Measurements from ENCODE around the gene FAM171A2.
A peak's percentile ranks its signal among the peaks of the same experiment; 100 is the strongest.

FAM171A2 gene

DNA sequence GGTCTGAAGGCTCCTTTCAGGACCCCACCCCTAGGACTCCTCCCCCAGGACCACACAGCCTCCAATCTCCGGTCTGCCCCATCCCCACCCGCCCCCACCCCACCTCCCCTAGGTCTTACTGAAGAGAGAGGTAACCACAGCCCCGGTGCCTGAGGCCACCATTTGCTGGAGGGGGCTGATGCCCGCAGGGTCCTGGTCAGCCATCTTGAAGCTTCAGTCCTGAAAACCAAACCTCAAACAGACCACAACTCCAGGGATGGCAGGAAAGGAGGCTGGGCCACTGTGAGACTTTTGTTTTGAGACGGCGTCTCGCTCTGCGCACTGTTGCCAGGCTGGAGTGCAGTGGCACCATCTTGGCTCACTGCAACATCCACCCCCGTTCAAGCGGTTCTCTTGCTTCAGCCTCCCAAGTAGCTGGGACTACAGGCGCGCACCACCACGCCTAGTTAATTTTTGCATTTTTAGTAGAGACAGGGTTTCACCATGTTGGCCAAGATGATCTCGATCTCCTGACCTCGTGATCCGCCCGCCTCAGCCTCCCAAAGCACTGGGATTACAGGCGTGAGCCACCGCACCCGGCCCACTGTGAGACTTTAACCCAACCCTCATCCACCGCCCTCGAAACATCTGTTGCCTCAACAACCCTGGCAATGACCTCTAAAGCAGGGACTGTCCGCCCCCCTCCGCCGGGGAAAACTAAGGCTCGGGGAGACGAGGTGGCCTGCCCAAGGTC lies 40.1 kb downstream of the FAM171A2 start:
- no peak for DNase-seq

DNA sequence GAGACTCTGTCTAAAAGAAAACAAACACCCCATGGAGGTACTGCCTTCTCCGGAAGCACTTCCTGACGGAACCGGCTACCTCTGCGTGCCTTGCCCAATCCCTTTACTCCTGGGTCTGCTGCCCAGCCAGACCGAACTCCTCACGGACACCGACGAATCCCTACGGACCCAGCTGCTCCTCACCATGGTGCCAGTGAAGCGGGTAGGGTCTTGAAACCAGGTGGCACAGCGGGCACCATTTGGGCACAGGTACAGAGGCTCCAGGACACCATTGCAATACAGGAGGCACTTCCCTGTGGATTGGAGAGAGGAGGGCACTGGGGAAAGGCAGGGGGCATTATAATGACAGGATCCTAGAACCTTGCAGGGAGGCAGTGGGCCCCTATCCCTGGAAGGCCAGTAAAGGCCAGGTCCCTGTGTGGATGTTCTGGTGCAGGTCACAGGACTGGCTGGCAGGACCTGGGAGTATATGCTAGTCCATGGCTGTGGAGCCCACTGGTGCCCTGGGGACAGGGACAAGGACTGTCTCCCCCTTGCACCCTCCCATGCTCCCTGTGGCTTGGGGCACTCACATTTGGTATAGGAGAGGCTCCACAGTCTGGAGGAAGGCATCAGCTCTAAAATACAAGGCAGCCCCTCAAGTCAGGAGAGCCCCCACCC lies 41.3 kb downstream of the FAM171A2 start:
- DNase-seq = no peak

DNA sequence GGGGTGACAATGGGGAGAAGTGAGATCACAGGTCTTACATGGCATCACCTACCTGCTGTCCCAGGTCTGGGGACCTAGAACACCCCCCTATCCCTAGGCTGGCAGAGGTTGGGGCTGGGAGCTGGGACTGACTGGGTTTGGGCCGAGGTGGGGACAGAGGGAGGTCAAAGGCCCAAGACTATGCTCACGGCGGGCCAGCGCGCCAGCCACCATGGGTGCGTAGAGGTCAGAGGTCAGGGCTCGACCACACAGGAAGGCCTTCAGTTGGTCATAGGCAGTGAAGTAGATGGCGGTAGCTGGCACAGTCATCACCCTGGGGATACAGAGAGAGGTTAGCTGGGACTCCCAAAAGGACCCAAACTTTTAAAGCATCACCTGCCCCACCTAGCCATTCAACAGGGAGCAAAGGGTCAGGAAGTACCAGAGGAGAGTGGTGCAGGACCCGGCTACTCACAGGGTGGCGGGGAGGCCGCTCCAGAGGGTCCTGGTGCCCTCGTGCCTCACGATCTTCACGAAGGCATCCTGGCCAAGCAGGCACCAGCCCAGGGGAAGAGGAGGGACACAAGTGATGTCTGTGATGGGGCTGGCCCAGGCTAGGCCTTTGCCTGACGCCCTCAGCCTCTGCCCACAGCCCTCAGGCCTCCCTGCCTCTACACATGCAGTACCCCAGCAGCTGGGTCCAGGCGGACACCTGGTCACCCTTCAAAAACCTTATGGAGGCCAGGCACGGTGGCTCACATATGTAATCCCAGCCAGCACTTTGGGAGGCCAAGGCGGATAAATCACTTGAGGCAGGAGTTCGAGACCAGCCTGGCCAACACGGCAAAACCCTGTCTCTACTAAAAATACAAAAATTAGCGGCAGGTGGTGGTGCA lies 42.2 kb downstream of the FAM171A2 start:
- DNase-seq = no peak

DNA sequence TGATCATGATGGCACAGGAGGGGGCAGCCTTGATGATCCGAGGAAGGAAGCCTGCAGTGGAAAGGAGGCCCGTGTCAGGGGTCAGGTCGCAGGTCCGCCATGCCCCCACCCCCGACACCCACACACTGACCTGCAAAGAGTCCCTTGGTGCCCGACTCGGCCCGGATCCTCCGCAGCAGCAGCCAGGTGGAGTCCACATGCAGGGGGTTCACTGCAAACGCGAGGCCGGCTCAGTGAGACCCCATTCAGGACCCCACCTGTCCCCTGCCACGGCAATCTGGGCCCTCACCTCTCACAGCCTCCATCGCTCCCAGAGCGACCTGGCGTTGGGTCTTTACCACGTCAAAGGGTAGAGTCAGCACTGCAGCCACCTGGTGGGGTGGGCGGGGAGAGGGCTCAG lies 43.6 kb downstream of the FAM171A2 start:
- DNase-seq = no peak

DNA sequence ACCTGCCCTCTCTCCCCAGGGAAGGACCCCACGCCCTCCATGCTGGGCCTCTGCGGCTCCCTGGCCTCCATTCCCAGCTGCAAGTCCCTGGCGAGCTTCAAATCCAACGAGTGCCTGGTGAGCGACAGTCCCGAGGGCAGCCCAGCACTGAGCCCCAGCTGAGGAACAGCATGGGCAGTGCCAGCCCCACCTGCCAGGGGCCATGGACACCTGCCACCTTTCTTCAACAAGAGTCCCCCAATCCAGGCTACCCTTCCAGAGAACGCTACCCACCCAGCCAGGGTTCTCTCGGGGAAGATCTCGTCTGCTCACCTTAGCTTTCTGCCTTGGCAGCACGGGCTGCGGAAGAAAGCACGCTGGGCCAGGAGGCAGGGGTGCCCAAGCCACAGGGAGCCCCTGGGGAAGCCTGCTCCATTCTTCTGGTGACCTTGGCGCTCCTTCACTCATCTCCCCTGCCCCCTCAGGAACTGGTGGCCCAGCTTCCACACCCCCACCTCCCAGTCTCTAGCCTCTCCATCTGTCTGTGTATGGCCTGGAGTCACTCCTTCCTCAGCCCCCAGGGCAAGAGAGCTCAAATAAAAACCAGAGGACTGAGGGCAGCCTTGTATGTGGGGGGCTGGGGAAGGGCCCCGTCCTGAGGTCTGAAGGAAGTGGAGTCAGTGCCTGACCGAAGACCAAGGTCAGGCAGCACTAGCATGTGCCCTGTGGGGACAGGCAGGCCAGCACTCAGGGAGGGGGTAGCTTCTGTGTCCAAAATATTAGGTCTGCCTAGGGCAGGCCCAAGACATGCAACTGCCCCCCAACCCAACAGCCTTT lies 45.4 kb downstream of the FAM171A2 start:
- no peak for DNase-seq

DNA sequence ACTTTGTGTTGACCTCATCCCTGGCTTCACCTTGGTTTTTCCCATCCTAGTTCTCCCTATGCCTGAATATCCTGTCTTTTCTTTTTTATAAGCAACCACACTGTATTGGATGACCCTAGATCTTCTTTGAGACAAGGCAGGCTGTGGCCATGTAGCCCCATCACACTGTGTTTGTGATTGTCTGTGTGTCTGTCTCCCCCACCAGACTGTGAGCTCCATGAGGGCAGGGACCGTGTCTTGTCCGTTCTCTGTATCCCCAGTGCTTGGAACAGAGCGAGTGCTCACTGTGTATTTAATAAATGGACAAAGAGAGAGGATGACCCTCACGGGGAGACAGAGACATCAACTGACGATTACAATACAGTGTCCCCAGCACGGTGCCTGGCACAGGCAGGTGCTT lies 46.1 kb downstream of the FAM171A2 start:
- DNase-seq = no peak

DNA sequence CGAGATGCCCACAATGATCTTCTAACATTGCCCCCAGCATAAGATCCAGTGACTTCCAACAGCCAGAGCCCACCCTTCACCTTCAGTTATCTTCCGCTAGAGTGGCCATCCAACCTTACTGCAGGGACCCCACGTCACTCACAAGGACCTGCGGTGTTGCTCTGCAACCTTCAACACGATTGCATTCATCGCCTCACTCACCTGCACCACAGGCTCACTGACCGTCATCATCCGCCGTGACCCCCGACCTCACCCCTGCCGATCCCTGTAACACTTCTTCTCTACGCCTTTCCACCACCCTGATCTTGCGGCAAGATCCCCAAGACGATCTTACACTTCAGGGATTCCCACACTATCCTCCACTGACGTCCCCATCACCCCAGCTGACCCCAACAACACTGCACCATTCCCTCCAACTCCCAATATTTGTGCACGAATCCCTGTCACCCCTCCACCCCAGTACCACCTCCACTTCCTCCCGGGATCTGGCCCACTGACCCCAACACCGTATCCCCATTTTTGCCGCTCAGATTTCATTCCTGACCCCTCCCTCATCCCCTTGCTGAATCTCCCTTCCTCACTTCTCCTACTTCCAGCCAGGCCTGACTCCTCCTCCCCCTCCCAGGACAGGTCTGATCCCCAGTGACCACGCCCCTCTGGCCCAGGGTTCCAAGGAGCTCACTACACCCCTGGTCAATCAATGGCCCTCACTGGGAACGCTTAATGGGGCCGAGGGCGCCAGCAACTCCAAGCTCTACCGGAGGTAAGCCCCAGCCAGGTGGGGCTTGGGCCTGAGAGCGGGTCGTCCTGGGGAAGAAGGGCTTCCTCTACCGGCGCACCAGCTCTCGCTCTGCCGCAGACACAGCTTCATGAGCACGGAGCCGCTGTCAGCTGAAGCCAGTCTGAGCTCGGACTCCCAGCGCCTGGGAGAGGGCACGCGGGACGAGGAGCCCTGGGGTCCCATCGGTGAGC lies 47.6 kb downstream of the FAM171A2 start:
- DNase-seq = no peak

DNA sequence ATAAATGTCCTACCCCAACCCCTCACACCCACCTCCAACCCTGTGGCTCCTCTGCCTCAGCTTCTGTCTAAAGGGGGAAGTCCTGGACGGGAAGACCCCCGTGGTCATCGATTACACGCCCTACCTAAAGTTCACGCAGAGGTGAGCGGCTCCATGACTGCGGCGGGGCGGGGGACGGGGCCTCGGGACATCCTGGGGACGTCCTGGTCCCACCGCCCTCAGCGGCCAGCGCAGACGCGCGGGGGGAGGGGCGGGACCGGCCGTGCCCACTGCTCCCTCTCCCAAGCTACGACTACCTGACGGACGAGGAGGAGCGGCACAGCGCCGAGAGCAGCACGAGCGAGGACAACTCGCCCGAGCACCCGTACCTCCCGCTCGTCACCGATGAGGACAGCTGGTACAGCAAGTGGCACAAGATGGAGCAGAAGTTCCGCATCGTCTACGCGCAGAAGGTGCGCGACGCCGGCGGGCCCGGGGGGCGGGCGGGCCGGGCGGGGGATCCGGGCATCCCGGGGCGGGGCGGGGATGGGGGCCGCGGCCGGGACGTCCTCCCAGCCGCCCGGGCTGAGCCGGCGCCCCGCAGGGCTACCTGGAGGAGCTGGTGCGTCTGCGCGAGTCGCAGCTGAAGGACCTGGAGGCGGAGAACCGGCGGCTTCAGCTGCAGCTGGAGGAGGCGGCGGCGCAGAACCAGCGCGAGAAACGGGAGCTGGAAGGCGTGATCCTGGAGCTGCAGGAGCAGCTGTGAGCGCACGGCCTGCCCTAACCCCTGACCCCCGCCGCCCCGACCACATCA lies 48.6 kb downstream of the FAM171A2 start:
- peak in 7 of 51 donors; percentile 14 to 44 (median 21) for DNase-seq

DNA sequence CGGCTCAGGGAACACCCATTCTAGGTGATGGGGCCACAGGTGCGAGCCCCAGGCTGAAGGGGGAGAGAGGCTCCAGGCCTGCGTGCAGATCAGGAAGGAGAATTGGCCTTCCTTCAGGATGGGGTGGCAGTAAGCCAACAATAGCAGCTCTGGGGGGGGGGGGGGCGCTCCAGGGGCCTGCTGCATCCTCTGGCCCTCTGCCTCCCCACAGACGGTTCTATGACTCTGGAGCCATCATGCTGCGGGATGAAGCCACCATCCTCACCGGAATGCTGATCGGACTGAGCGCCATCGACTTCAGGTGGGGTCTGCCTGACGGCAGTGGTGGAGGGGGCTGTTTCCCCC lies 49.2 kb downstream of the FAM171A2 start:
- DNase-seq = no peak

DNA sequence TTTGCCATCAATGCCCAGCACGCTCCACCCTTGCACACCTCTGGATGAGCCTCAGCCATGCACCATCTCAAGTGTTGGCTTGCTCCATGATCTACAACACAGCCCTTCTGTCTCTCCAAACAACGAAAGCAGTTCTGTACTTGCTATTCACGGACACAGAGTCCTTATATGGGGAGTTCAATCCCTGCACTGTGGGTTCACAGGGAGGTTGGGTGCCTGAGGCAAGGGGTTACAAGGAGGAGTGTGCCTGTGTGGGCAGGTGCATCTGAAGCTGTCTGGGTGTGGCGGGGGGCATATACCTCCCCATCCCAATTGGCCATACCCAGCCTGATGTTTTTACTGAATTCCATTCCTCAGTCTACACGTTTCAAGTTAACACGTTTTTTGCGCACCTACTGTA lies 49.6 kb downstream of the FAM171A2 start:
- no peak for DNase-seq

DNA sequence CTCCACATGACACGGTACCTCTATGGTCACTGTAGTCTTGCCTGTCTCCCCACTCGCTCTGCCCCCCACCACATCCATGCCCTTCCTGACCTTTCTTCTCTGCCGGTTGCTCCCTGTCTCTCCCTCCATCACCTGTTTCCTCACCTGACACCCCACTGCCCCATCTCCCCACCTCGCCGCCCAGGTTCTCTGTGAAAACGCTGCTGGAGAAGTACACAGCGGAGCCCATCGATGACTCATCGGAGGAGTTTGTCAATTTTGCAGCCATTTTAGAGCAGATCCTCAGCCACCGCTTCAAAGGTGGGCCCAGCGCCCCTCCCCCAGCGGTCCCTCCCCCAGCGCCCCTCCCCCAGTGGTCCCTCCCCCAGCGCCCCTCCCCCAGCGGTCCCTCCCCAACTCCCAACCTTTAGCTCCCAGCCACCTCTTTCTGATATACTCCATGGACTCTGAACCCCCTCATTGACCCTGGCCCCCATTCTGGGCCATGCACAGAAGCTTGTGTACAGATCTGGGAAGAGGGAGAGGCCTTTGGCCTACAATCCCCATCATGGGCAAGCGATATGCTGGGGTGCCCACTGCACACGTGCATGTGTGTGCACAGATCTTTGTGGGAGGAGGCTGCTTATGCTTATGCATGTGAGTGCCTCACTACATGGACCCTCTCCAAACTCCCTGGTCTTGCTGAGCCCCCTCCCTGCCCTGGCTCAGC lies 51.1 kb downstream of the FAM171A2 start:
- DNase-seq = no peak

DNA sequence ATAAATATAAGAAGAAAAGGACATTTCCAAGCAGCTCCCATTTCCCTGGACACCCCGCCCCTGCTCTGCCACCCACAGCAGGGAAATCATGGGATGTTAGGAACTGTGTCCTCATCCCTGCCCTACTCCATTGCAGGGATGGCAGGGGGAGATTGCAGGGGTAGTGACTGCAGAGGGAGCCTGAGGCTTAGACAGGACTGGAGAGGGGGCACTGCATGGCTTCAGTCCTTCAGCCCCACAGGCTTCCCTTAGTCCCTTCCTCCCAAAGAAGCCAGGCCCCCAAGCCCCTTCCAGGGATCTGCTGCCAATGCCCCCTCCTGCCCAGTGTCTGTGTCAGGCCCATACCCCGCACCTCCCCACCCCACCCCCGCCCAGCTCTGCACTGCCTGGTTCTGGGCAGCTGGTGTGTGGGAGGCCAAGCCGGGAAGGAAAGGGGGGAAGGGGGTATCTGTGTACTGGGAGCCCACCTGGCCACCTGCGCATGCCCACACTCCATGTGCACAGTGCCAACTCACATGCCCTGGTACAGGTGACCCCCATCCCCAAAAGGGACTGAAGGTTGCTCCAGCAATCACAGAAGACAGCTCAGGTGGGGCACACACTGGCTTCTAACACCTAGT lies 52.0 kb downstream of the FAM171A2 start:
- no peak for DNase-seq

DNA sequence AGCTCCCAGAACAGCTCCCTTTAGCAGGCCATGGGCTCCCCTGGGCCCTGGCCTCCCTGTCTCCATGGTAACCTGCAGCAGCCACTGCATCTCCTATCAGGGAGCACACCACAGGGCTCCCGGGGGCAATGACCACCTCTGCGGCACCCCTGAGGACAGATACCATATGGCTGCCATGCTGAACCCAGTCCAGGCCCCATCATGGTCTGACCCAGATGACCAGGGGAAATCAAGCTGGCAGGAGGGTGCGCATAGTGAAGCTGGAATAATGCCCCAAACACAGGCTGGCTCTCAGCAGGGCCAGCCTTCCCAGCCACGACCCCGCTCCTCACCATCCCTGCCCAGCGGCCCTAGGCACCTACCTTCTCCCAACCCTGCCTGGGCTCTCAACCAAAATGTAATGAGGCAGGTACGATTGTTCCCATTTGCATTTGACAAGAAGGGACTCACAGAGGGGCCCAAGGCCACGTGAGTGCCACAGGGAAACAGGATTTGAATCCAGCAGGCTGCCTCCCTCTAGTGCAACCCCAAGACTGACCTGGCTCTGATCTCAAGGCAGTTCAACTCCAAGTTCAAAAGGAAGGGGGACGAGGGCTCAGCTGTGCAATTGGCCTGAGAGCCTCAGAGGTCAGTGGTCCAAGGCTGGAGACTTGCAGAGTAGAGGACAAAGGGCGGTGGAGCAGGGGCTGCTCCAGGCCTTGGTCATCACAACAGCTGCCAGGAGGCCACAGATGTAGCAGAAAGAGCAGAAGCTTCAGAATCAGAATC lies 52.9 kb downstream of the FAM171A2 start:
- DNase-seq = no peak

DNA sequence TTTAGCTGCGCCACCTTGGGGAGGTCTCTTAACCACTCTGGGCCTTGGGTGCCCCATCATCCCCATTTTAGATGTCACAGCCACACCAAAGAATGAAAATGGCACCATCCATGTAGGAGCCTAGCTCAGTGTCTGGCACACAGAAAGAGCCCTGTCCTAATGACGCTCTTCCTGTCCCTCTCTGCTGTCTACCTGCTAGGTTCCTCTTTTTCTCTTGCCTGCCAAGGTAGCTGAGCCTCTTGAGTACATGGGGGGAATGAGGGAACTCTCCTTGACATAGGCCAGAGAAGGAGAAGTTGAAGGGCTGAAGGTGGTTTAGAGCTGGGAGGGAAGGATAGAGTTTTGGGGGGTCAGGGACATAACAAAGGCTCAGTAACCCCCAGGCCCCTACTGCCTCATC lies 53.5 kb downstream of the FAM171A2 start:
- no peak for DNase-seq

DNA sequence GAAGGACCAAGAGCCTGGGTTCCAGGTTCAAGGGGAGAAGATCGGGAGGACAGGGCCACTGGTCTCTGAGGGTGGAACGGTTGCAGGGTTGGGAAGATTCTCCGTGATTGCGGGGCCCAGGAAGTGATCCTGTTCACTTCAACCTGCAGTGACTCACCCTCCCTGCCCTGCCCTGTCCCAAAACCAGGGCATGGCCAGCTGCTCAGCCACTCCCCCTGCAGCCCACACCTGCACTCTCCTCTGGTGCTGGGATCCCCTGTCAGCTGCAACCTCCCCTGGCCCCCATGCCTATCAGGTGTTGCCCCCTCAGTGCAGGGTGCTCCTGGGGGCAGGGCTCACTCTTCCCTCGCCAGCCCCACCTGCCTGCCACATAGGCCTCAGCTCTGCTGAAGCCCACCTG lies 54.2 kb downstream of the FAM171A2 start:
- DNase-seq = peak in 1 of 51 donors; percentile 15

DNA sequence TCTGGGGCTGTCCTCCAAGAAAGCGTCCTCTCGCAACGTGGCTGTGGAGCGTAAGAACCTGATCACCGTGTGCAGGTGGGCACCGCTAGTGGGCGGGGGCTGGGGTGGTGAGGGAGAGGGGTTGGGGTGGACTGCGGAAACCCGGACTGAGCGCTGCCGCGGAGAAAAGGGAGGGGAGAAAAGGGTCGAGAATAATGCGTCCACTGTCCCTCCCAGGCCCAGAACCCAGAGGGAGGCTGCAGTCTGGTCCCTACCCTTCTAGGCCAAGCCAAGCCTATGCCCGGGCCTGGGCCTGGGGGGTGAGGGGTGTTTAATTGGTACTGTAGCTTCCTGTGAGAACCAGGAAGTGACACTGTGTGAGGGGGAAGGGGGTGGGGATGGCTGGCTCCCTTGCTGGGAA lies 54.8 kb downstream of the FAM171A2 start:
- peak in 36 of 51 donors; percentile 18 to 71 (median 46) for DNase-seq

DNA sequence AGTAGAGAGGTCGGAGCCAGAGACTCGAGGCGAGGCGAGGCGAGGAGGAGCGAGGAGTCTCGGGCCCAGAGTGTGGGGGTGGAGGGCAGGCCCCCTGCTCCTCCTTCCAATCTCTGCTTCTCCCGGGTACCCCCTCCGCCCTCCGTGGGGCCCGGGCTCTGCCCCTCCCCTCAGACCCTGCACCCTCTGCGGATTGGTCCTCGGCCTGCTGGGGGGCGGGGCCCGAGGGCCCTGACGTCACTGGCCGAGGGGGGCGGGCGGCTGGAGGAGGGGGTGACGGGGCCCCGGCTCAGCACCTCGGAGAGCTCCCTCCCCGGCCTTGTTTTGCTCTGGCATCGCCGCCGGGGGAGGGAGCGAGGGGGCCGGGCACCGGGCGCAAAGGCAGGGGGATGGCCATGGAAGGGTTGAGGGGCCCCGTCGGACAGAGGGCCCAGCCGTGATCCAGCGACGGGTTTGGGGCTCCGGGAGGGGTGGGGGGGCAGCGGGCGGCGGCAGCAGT lies 55.3 kb downstream of the FAM171A2 start, which contains the start of gene RUNDC3A:
TSS of gene RUNDC3A (plus strand) at position 282 of the 499 bp plus-strand sequence. CDS start 232 bp downstream, outside the sequence.
- DNase-seq = peak; percentile 55 to 97 (median 90)

Data from hypothalamus (tissue), 51 donors.